ENCODE measurements around the gene RAB7A. TPM values are rescaled to one million over a fixed set of nuclear protein-coding genes. Genes with fewer than 3 reads are reported as not detected.

Gene RAB7A
- total and polyA plus RNA-seq, 2 experiments from 2014 or later: 89.8 to 156 TPM

GRCh38 chr3:128824132-128824850 is 98.3 kb downstream of the RAB7A start (continued):
- TF ChIP-seq ZNF462 (CRISPR knock-in tag; IDR thresholded peaks at IDR 0.05) (no peak), JUNB (IDR thresholded peaks at IDR 0.05; ENCODE audit: unreplicated experiment) (no peak), ZNF331 (CRISPR knock-in tag; IDR thresholded peaks at IDR 0.05; ENCODE audit: low read depth) (no peak), NANOG (IDR thresholded peaks at IDR 0.05; ENCODE audit: borderline replicate concordance) (no peak), EZH2 (IDR thresholded peaks at IDR 0.05; ENCODE audit: low read depth, unreplicated experiment) (no peak)

- no peaks in the 10 kb centered on the region for H3F3A ChIP-seq (replicated peaks; ENCODE audit: low read depth)
- DNase-seq (ENCODE audit: low spot score) (no peak), ATAC-seq (no peak)
- H3K9me2 ChIP-seq (ENCODE audit: insufficient read depth): peaks cover 10% of the 10 kb centered on the region; the same call in 1 of the 2 replicates
- no peaks in the 10 kb centered on the region for H3K36me3 Mint-ChIP-seq (ENCODE audit: low read depth)
- H3K4me3 ChIP-seq: no peak overlapping the region
- H3K27me3 Mint-ChIP-seq (ENCODE audit: insufficient read depth, low read depth, poor library complexity): peaks cover 10% of the 10 kb centered on the region
- H3K4me3 Mint-ChIP-seq: no peak overlapping the region
- no peaks in the 10 kb centered on the region for H3K9me3 Mint-ChIP-seq
- H3K27me3 ChIP-seq (ENCODE audit: insufficient read depth): no peaks in the 10 kb centered on the region
- H3K79me2 ChIP-seq (replicated peaks; ENCODE audit: insufficient read depth): no peaks in the 10 kb centered on the region
- H3K4me1 Mint-ChIP-seq: no peaks in the 10 kb centered on the region
- H3K4me2 ChIP-seq: no peak overlapping the region
- no peak overlapping the region for H2AFZ ChIP-seq
- no peaks in the 10 kb centered on the region; the same call in none of the 2 replicates for H4K20me1 ChIP-seq (replicated peaks; ENCODE audit: insufficient read depth)
- no peaks in the 10 kb centered on the region for H3K4me1 ChIP-seq (ENCODE audit: insufficient read depth)
- H3K36me3 ChIP-seq (ENCODE audit: insufficient read depth): no peaks in the 10 kb centered on the region
- H3K27ac Mint-ChIP-seq: no peak overlapping the region
- H3K27ac ChIP-seq (ENCODE audit: low read depth): no peak overlapping the region
- no peak for TF ChIP-seq CTCF (conservative IDR thresholded peaks at IDR 0.05; ENCODE audit: low read depth in 2 of 2)
- no peak for TF ChIP-seq STAT1 (IDR thresholded peaks at IDR 0.05; ENCODE audit: unreplicated experiment)
- no peak for TF ChIP-seq ETS1 (IDR thresholded peaks at IDR 0.05)
- TF ChIP-seq ZNF114 (CRISPR knock-in tag; IDR thresholded peaks at IDR 0.05): no peak
- no peak for TF ChIP-seq NANOG (IDR thresholded peaks at IDR 0.05; ENCODE audit: borderline replicate concordance)
- no peak for TF ChIP-seq POLR2AphosphoS5 (IDR thresholded peaks at IDR 0.05; ENCODE audit: low read depth)
- no peak for TF ChIP-seq EZH2 (IDR thresholded peaks at IDR 0.05; ENCODE audit: low read depth, unreplicated experiment)
- no peak for TF ChIP-seq ZNF331 (CRISPR knock-in tag; IDR thresholded peaks at IDR 0.05; ENCODE audit: low read depth)
- TF ChIP-seq JUNB (IDR thresholded peaks at IDR 0.05; ENCODE audit: unreplicated experiment): no peak
- TF ChIP-seq EZH2phosphoT487 (IDR thresholded peaks at IDR 0.05; ENCODE audit: unreplicated experiment): no peak
These were observed 99.2 kb downstream of the RAB7A start for GRCh38 chr3:128825117-128825725.
